ENCODE measurements around the gene CMTM8.

The CMTM8 gene

GRCh38 chr3:32413845-32414521, 175.5 kb downstream of the CMTM8 start (continued):
- no peak for TF ChIP-seq POU6F1 (CRISPR knock-in tag; IDR thresholded peaks at IDR 0.05; ENCODE audit: borderline replicate concordance, low read depth)
- TF ChIP-seq RARB (CRISPR knock-in tag; IDR thresholded peaks at IDR 0.05), result no peak

- no peak for TF ChIP-seq TSHZ2 (CRISPR knock-in tag; IDR thresholded peaks at IDR 0.05)
- TF ChIP-seq POU6F1 (CRISPR knock-in tag; IDR thresholded peaks at IDR 0.05; ENCODE audit: borderline replicate concordance, low read depth), result no peak
- no peak for TF ChIP-seq OSR1 (CRISPR knock-in tag; IDR thresholded peaks at IDR 0.05)
- TF ChIP-seq ZFP3 (CRISPR knock-in tag; IDR thresholded peaks at IDR 0.05), result no peak
Measured at GRCh38 chr3:32414522-32415202, 176.2 kb downstream of the CMTM8 start.

GRCh38 chr3:32419742-32420125, 181.3 kb downstream of the CMTM8 start:
- no peak for TF ChIP-seq CSRNP3 (CRISPR knock-in tag; IDR thresholded peaks at IDR 0.05)
- TF ChIP-seq RARB (CRISPR knock-in tag; IDR thresholded peaks at IDR 0.05), result no peak
- no peak for TF ChIP-seq TCF4 (CRISPR knock-in tag; IDR thresholded peaks at IDR 0.05; ENCODE audit: borderline replicate concordance)
- TF ChIP-seq CSDC2 (CRISPR knock-in tag; IDR thresholded peaks at IDR 0.05), result no peak
- no peak for TF ChIP-seq ZNF70 (CRISPR knock-in tag; IDR thresholded peaks at IDR 0.05)
- no peak for TF ChIP-seq ZFP30 (CRISPR knock-in tag; IDR thresholded peaks at IDR 0.05)
- TF ChIP-seq ISL1 (CRISPR knock-in tag; IDR thresholded peaks at IDR 0.05), result no peak
- no peak for TF ChIP-seq ARNTL (CRISPR knock-in tag; IDR thresholded peaks at IDR 0.05; ENCODE audit: borderline replicate concordance, low read depth)
- no peak for ATAC-seq

More at GRCh38 chr3:32414522-32415202, 176.2 kb downstream of the CMTM8 start:
- peak; percentile 40; the same call in 2 of the 3 replicates for ATAC-seq

Measured in SK-N-SH treated with all-trans-retinoic acid at 6 μM for 48 hours (cell line).